Head of caudate nucleus (tissue), 42 donors: ENCODE measurements around the gene GRID1.

Experiments
- DNase-seq, 42 donors: peaks; one replicate each; pipeline versions ENCODE4 v3.0.0 to v3.0.0-alpha.2; 2020 to 2021; ENCODE audit warnings: mixed read lengths in 7 of 42
- intact Hi-C: fragments of 100-400 bp; cut with DNase I; formaldehyde crosslinking; loops from one replicate; pipeline ENCODE4 v1.15.0; 2022

The GRID1 gene

DNA sequence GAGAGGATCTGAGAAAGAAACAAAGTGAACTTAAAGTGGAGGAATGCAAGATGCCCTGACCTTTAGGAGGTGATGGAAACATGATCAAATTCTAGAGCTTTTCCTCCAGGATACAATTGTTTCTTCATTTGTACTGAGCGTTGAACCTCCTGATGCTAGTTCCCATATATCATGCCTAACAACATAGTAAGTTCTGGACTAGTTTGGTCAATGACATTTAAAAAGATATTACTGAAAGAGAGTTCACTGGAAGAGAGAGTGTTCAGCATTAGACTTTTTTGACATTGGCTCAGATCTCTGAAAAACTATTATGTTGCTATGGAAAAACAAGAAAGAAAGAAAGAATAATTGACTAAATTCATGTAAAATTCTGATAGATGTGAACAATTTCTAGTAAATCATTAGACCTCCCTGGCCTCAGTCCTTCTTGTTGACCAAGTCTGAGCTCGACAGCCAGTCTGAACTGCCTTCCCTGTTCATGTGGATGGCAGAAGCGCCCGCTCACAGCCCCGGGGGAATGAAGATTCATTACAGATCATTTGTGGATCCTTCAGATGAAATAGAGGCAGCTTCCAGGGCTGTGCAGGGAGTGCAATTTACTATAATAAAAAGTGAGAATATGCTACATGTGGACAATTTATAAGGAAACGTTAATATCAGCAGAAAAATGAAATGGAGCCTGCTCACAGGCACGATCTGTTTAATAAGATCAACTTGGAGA, 442.1 kb downstream of the GRID1 start:
- intact Hi-C loops = no loop called here

DNA sequence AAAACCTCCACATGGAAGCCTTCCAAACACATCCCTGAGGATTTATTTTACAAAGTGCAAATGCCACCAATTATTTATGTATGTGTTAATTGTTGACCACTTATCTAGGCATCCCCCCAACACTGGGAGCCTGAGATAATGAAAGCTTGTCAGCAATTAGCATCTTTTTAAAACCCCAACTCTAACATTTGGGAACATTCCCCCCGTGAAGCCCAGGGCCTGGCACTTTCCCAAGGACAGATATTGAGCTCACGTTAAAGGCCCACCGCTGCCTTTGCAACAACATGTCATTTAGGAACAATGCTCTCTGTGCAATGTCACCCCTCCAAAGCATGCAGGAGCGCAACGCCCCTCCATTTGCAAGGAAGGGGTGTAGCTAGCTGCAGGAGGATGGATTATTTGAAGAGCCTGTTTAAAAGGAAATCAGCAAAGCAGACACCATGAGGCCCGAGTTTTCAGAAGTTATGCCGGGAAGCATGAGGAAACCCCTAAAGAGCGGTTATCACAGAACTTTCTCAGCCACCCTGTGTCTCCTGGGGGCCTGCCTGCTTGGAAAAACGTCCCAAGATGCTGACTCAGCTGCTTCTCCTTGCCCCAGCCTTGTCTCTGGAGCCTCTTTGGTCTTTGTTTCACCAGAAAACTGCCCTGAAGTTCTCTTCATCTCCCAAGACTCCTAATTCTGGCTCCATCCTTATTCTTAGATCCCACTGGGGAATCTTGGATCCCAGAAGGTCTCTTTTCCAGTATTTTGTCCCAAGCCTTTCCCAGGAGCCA, 444.1 kb downstream of the GRID1 start:
- DNase-seq = no peak
- intact Hi-C loops = no loop called here

More for the DNA sequence above, 442.1 kb downstream of the GRID1 start:
- DNase-seq = no peak

DNA sequence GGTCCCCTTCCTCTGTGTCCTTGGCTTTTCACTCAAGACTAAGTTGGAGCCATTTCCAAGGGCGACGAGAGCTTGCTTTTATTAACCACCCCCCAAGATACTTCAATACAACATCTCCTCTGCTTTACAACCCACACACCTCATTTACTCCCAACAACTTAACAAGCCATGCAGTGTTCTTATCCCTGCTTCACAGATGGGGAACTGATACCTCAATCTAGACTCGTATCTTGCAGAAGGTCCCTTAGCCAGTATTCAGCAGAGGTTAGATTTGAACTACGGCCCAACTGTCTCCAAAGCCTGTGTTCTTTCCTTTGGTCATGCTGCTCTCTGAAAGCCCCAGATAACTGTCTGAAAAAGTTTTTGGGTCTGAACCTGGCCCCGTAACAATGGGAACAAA, 444.8 kb downstream of the GRID1 start:
- DNase-seq = no peak
- intact Hi-C loops = no loop called here

DNA sequence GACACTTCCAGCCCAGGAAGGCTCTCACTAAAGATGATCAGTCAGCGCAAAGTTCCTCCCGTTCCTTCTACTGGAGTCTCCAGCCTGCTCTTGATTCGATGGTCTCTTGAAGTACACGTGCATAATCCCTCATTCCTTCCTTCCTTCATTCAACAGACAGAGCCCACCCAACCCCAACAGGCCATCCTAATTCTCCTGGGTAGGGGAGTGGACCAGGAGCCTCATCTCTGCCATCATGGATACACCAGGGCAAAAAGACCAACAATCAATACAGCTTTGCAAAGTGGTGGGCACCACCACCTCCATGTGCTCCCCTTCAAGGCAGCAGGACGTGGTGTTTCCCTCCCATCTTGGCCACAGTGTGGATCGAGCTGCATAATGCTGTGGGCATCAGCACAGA, 446.3 kb downstream of the GRID1 start:
- DNase-seq = no peak
- intact Hi-C loops = no loop called here

DNA sequence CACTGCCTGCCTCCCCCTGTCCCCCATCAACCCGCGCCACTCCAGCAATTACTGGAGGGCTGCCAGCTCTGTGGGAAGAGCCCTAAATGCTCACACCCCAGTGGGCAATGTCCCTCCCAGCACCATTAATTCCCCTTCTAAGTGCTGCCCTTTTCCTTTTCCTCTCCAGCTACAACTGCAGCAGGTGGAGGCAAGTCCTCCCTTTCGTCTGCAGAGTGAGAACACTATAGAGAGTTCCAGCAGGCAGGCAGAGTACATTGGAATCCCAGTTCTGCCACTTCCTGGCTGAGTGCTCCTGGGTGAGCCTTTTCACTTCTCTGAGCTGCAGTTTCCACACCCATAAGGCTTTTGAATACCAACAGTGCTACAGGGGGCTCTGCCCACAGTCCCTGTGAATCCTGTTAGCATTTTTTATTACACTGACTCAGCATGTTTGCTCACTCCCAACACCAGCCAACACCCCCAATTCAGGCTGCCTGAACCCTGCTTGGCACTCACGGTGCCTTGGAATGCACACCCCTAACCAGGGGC, 447.0 kb downstream of the GRID1 start:
- peak in 14 of 42 donors; percentile 10 to 65 (median 28) for DNase-seq
- intact Hi-C loops = no loop called here

DNA sequence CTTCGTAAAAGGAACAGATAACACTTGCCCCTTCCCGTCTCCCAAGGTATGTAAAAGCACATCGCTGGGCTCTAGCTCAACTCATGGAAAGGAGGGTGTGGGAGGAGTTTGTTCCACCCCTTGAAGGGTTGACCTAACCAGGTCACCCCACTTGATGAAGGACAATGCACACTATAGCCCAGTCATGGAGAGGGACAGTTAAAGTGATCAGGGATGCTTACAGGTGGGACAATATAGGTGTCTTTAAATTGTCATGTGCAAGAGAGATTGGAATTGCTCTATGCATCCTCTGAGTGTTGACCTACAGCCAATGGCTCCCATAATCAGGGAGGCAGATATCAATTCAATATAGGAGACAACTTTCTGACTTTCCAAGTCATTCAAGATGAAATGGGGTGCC, 448.2 kb downstream of the GRID1 start:
- intact Hi-C loops = no loop called here
- no peak for DNase-seq

DNA sequence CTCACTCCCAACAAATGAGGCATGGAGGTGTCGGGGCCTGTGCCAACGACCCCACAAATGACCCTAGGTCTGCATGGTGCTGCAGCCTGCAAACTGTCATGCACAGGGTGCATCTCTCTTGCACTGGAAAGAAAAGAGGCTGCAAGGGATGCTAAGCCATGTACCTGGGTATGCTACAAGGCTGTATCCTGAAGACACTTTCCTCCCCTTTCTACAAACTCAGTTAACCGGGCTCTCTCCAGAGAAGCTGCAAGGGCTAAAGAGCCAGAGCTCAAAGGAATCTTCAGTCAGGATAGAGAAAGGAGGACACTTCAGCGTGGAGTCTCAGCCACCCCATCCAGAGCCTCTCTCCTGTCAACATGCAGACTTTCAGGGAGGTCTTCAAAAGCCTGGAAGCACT, 449.0 kb downstream of the GRID1 start:
- intact Hi-C loops = no loop called here
- DNase-seq = no peak

DNA sequence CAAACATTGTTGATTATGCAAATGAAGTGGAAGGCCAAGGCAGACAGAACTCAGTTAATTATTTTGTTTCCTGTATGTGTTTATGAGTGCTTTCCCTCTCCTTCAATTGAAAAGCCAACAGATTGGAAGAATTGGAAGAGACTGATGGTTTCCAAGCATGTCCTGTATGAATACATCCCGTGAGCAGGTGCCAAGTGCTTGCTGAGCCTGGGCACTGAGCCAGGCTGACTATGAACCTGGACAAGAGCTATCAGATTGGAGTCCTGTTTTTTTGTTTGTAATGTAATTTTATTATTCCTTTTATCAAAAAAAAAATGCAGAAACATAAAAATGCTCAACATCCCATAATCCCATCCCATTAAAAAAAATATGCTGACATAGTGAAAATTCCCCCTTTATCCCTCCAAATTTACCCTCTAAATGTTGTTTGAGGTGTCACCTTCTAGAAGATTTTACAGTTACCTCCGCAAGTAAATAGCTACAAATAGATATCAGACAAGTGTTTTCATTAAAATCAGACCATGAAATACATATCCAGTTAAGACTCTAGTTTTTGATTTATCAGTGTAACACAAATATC, 449.5 kb downstream of the GRID1 start:
- intact Hi-C loops = no loop called here
- DNase-seq = no peak

DNA sequence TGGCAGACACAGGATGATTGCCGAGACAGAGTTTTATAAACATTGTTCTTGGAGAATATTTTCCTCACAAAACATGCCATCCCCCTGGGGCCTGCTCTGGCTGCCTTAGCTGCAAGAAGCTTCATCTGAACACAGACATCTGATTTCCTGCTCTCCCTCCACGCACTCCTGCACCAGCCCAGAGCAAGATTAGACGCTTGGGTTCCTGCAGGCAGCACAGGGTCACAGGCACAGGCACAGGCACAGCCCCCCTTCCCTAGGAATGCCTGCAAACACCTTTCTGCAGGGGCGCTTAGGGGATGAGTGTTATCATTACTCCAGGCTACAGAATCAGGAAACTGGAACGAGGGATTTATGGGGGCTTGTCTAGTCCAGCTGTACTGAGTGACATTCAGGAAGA, 450.3 kb downstream of the GRID1 start:
- no peak for DNase-seq
- intact Hi-C loops = no loop called here

DNA sequence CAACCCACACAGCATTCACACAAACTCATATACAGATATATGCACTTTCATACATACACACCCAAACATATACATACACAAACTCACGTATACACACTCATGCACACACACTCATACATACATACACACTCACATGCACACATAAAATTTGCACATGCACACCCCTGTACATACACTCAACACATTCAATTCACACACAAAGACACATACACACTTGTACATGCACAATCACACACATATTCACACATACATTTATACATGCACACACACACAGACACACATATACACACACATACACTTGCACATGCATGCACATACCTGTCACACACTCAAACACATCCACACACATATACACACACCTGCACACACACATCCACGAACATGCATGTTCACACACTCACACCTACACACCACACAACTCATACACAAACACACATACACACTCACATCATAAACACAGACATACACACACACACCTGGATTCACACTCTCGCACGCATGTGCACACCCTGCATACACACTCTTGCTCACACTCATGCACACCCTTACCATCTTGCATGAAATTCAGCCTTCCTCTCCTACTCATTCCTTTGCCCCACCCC, 451.2 kb downstream of the GRID1 start:
- no peak for DNase-seq
- intact Hi-C loops = no loop called here

DNA sequence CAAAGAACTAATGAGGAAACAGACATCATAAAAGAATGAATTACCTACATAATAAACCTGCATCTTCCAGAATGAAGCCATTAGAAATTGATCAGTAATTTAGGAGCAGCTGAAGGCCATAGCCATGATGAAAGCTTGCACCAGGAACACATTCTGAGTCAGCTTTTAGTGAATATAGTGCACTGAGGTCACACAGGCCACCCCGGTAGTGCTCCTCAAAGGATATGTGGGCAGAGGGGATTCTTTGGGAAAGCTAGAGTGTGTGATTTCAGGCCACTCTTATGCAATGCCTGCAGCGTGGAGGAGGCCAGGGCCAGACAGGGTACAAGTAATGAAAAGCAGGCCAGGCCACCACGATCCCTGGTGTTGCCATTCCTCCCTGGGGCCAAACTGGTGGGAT, 451.9 kb downstream of the GRID1 start:
- DNase-seq = no peak
- intact Hi-C loops = no loop called here

DNA sequence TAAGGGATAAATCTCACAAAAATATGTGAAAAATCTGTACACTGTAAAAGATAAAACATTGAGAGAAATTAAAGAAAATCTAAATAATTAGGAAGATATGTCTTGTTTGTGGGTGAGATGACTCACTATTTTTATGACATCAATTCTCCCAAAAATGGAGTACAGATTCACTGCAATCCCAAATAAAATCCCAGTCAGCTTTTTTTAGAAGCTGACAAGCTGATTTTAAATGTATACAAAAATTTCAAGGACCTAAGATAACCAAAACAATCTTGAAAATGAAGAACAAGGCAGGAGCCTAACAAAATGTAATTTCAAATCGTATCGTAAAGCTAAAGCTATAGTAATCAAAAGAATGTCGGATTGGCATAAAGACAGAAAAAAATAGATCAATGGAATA, 458.1 kb downstream of the GRID1 start:
- no peak for DNase-seq
- intact Hi-C loops = no loop called here

DNA sequence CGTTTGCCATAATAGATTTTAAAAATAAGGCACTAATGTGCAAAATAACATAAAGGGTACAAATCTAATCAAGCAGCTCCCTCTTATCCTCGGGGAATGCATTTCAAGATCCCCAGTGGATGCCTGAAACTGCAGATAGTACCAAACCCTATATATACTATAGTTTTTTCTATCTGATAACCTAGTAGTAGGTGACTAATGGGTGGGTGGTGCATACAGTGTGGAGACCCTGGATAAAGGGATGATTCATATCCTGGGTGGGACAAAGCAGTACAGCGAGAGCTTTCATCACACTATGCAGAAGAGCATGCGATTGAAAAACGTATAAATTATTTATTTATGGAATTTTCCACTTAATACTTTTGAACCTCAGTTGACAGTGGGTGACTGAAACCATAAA, 464.5 kb downstream of the GRID1 start:
- intact Hi-C loops = no loop called here
- DNase-seq = no peak

DNA sequence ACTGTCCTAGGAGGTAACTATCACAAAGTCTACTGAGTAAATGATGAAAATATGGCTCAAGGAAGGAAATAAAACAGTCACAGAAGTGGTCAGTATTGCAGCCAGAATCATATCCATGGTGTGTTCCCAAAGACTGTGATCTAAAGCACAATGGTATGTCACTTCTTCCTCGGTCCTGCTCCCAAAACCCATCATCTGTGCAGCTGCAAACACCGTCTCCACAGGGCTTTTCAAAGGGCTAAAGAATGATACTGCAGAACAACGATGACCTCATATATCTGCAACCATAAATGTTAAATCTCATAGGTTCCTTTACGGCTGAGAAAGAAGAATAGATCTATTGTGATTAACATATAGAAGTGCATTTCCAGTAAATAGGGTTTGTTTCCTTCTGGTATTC, 465.0 kb downstream of the GRID1 start:
- intact Hi-C loops = no loop called here
- no peak for DNase-seq

DNA sequence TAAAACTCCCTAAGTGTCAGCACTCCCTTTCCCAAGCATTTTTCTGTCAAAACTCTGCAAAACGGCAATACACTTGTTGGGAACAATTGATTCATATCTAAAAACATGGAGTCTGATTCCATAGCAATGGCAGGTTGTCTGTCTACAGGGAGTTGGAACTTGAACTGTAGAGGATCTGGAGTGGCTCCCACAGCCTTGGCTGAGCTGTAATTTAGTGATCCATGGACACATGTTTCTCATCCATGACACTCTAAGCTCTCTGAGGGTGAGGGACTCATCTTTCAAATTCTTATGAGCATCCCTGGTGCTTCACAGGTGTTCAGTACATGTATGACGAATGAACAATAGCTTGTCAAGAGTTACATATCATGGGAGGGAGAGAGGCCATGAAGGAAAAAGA, 466.1 kb downstream of the GRID1 start:
- DNase-seq = no peak
- intact Hi-C loops = no loop called here

DNA sequence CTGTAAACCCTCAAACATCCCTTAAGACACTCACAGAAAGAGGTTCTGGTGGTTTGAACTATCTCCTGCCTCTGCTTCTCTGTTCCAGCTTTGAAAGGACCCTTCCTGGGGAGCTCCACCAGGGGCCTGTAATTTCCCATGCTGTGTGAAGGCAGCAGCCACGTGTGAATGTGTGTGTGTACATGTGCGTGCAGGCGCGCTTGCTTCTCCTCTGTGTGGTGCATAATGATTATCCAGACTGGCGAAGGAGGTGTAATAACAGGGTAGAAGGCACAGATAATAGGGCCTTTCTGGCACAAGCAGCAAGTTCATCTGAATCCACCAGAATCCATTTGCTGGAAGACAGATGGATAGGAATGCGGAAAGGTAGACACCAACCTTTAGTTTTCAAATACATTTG, 466.5 kb downstream of the GRID1 start:
- intact Hi-C loops = no loop called here
- peak in 12 of 42 donors; percentile 17 to 59 (median 41) for DNase-seq

DNA sequence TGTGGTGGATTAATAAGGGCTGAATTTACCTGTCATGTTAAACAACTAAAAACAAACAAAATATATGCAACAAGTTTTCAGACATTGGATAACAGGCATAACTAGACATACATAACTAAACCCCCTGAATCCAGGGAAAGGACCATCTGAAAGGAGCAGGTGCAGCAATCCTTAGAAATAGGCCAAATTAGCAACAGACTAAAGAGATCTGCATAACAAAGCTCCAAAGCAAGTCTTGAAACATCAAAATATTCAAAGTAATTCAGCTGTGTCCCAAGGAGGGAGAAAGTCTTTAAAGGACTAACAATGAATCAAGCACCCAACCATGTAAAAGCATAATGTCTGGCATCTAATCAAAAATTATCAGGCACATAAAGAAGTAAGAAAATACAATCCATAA, 475.1 kb downstream of the GRID1 start:
- intact Hi-C loops = no loop called here
- DNase-seq = no peak

DNA sequence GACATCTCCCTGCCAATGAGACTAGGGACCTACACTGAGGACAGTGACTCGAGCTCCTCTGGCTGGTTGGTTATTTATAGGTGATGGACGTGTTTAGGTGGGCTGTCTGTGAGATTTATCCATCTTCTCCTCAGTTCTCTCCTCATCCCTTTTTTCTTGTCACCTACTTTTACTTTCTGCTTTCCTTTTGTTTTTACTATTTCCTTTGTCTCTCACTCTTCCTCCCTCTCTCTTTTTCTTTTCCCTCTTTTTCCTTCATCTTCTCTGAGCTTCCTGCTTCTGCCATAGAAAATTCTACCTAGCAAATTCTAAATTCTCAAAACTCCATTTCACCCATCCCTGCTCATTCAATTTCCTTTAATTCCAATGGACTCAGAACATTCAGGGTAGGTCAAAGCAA, 478.0 kb downstream of the GRID1 start:
- no peak for DNase-seq
- intact Hi-C loops = no loop called here

DNA sequence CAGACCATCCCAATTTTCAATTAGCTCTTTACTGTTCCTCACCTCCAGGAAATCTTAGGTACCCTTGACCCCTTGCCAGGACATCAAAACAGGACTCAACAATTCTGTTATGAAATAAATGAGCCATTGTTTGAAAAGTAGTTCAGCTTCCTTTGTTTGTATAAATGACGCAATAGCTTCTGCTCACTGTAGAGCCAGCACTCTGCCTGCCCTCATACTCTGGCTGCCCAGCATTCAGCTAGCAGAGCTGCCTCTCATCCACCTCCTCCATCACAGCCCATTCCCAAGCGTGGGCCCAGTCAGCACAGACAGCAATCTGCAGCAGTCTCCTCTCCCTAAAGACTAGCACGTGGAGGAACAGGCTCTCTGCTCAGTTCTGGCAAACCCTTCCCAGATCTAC, 478.6 kb downstream of the GRID1 start:
- intact Hi-C loops = no loop called here
- peak in 20 of 42 donors; percentile 14 to 70 (median 29) for DNase-seq

DNA sequence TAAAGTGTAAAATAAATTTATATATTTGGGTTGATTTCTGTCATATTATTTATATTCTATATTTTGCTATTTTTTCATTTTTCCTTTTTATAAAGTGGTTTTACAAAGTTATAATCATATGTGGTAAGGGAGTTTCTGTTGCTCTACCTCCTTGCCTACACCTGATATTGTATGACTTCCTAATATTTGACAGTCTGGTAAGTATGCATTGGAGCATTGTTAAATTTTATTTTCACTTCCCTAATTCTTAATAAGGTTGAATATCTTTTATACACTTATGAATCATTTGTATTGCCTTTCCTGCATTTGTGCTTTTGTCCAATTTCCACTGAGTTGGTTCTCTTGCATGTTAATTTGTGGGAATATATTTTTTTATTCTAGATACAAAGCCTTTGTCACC, 492.4 kb downstream of the GRID1 start:
- DNase-seq = no peak
- intact Hi-C loops = no loop called here
